HK-2 (cell line): ENCODE measurements around the gene LENEP.

ENCODE experiments used
- DNase-seq: peaks from one replicate; pipeline ENCODE4 v3.0.0-alpha.2; 2018; ENCODE audit not compliant: unreplicated experiment

Gene LENEP

GRCh38 chr1:154998818-154999570, 5.6 kb downstream of the LENEP start:
- peak; percentile 62 for DNase-seq

GRCh38 chr1:154999571-155000410, 6.4 kb downstream of the LENEP start:
- no peak for DNase-seq

- DNase-seq: no peak
Observed at GRCh38 chr1:155000411-155000725, 7.0 kb downstream of the LENEP start.

GRCh38 chr1:155000726-155001424, 7.5 kb downstream of the LENEP start:
- peak; percentile 91 for DNase-seq

GRCh38 chr1:155001425-155001674, 8.0 kb downstream of the LENEP start:
- no peak for DNase-seq

GRCh38 chr1:155001675-155002463, 8.5 kb downstream of the LENEP start:
- DNase-seq: peak; percentile 100

- DNase-seq: peak; percentile 55
Observed at GRCh38 chr1:155002464-155003226, 9.3 kb downstream of the LENEP start, which contains the start of gene ZBTB7B. Gene ZBTB7B (plus strand): TSS chr1:155002802. CDS start chr1:155014661, 11,859 bp downstream.

GRCh38 chr1:155003227-155003765, 9.9 kb downstream of the LENEP start:
- peak; percentile 49 for DNase-seq

- peak; percentile 64 for DNase-seq
Observed at GRCh38 chr1:155003766-155004351, 10.5 kb downstream of the LENEP start.

GRCh38 chr1:155004352-155005075, 11.1 kb downstream of the LENEP start:
- no peak for DNase-seq

GRCh38 chr1:155005076-155006011, 12.0 kb downstream of the LENEP start:
- DNase-seq: no peak

GRCh38 chr1:155006601-155007101, 13.3 kb downstream of the LENEP start:
- DNase-seq: no peak

GRCh38 chr1:155007251-155007828, 14.0 kb downstream of the LENEP start:
- DNase-seq: no peak

- DNase-seq: no peak
Observed at GRCh38 chr1:155008015-155008941, 14.9 kb downstream of the LENEP start.

GRCh38 chr1:155009221-155009711, 15.9 kb downstream of the LENEP start:
- DNase-seq: no peak

- no peak for DNase-seq
Observed at GRCh38 chr1:155009742-155010141, 16.4 kb downstream of the LENEP start.
